Renal cortex interstitium (tissue), 15 donors: ENCODE data around the gene ZDBF2. TPM values are rescaled to one million over a fixed set of nuclear protein-coding genes. Genes with fewer than 3 reads are reported as not detected.
"Not testable (repeated sequence)": the region's sequence is repeated elsewhere in the genome, so short reads cannot be mapped to it uniquely, and the experiment has no call there.

Experiments
- DNase-seq, 11 donors: peaks; one replicate each; pipeline ENCODE4 v3.0.0-alpha.2; 2013; ENCODE audit warnings: low read depth in 9 of 11, low spot score in 4 of 11; ENCODE audit errors: extremely low read depth in 1 of 11
- long read RNA-seq, 16 experiments: transcript quantifications; one replicate each; lab custom pipeline, GENCODE V29; 2026
- polyA plus RNA-seq, 3 donors: library from polyadenylated mRNA; unstranded; fragments of 120-200 nt; gene quantifications; one replicate each; pipeline ENCODE4 v1.2.1, GENCODE V29; 2013; ENCODE audit not compliant: insufficient read length in 3 of 3

Gene ZDBF2
- polyA plus RNA-seq: 10 to 100 TPM in 2 of 3 donors, 1 to 10 TPM in 1; 8.7 to 17.3 (median 11.7) TPM
- long read RNA-seq, donor 1: 0 reads
- long read RNA-seq, donor 2: 0 reads
- long read RNA-seq, donor 3, full-length matches to known transcripts: 1 of 1 reads
- long read RNA-seq, donor 3, partial matches to known transcripts: 0 of 1 reads
- long read RNA-seq, donor 3, other reads (novel, unspliced or antisense): 0 of 1 reads
- long read RNA-seq, donor 4: 0 reads
- long read RNA-seq, donor 5: 0 reads
- long read RNA-seq, donor 6: 0 reads
- long read RNA-seq, donor 7: 0 reads
- long read RNA-seq, donor 8: 0 reads
- long read RNA-seq, donor 9: 0 reads
- long read RNA-seq, donor 10, full-length matches to known transcripts: 1 of 1 reads
- long read RNA-seq, donor 10, partial matches to known transcripts: 0 of 1 reads
- long read RNA-seq, donor 10, other reads (novel, unspliced or antisense): 0 of 1 reads
- long read RNA-seq, donor 11: 0 reads
- long read RNA-seq, donor 12: 0 reads
- long read RNA-seq, donor 13, full-length matches to known transcripts: 1 of 1 reads
- long read RNA-seq, donor 13, partial matches to known transcripts: 0 of 1 reads
- long read RNA-seq, donor 13, other reads (novel, unspliced or antisense): 0 of 1 reads
- long read RNA-seq, donor 14: 0 reads
- long read RNA-seq, donor 15: 0 reads
- long read RNA-seq, donor 16, full-length matches to known transcripts: 1 of 1 reads
- long read RNA-seq, donor 16, partial matches to known transcripts: 0 of 1 reads
- long read RNA-seq, donor 16, other reads (novel, unspliced or antisense): 0 of 1 reads

DNA sequence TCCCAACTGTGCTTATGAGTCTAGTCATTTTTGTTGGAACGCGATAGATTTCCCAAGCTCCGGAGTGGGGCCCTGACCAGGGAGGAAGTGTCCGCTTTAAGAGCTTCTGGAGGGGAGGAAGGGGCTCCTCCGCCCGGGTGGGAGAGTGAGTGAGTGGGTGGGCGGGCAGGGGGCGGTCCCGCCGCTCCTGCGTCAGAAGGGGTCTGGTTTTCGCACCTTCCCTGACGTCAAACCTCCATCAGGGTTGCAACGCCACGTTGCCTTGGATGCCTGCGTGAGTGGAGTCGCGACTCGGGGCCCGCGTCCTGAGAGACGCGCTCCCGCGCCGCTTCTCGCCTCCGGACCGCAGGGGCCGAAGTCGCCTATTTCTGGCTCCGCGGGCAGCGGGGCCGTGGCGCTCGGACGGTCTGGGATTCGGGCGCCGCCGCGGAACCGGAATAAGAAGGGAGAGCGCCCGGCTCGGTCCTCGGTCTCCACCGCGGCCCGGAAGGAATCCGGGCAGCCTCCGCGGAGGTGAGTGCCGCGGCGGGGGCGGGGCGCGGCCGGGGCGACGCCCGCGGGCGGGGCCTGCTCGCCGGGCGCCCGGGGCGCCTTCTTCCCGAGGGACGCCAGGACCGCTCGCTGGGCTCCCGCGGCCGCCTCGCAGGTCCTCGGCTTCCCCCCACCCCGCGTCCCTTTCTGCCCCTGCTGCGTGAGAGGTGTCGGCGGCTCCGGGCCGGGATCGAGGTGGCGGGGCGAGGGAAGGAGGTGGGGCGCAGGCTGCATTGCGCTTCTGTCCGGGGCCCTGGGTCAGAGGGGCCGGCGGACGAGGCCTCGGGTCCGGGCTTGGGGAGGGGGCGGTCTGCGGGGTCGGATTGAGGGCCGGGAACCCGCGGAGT is at the start of gene ZDBF2:
TSS of gene ZDBF2 (plus strand) at position 230 of the 878 bp plus-strand sequence. CDS start 7,187 bp downstream, outside the sequence.
- DNase-seq: peak in 10 of 11 donors; percentile 44 to 73 (median 63)

DNA sequence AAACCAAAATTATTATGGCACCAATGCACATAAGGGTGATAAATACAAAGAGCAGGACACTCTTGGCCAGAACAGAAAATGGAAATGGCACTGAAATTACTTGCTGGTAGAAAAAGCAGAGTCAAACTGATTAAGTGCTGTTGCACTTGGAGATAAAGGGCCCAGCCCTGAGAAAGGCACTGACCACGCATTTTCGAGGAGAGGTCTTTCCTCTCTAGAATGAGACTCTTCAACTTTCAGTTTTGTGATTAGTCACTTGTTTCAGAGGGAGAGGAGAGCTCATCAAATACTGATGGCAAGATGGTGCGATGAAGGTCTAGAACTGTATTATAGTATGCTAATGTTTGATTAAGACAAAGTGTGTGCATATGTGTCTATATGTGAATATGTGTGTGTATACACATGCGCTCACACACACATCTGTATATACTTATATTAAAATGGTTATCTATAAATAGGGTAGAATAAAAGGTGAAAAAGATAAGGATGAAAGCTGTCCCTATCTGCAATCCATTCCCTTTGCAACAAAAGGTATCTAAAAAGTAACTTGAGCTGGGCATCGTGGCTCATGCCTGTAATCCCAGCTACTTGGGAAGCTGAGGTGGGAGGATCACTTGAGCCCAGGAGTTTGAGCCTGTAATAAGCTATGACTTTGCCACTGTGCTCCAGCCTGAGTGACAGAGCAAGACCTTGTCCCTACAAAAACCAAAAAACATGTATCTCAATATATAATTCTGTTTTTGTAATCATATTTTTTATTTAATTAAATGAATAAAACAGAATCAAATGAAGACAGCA is 48.8 kb upstream of the ZDBF2 start:
- DNase-seq: no peak

GRCh38 chr2:206228636-206229035 is 45.8 kb upstream of the ZDBF2 start:
- not testable (repeated sequence) for DNase-seq

- no peak for DNase-seq
These were observed 44.8 kb upstream of the ZDBF2 start for GRCh38 chr2:206229642-206230041.

DNA sequence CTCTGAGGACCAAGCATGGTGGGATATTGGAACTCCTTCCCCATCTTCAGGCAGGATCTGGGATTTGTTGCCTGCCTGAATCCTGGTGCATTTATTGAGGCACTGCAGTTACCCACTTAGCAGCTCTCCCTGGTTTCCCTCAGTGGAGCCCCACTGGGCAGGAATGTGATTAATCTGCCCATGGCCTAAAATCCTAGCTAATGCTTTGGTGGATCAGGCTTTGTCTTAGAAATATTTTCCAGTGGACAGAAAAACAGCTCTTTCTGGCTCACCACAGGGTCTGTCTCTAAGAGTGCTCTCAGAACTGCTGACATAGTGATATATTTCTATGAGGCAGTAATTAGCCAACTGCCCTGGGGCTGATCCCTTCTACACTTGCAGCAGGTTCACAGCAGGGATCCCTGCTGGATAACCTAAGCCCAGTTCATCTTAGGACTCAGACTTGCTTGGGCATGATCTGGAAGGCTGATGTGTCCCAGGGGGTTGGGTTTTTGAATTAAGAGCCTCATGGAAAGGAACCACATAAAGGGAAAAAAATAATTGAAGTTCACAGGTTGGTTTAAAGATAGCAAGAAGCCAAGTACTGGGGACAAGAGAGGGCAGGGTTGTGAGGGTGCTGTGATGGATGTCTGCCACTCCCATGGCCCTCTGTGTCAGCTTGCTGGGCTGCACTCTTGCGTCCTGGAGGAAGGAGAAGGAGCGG is 44.3 kb upstream of the ZDBF2 start:
- no peak for DNase-seq

DNA sequence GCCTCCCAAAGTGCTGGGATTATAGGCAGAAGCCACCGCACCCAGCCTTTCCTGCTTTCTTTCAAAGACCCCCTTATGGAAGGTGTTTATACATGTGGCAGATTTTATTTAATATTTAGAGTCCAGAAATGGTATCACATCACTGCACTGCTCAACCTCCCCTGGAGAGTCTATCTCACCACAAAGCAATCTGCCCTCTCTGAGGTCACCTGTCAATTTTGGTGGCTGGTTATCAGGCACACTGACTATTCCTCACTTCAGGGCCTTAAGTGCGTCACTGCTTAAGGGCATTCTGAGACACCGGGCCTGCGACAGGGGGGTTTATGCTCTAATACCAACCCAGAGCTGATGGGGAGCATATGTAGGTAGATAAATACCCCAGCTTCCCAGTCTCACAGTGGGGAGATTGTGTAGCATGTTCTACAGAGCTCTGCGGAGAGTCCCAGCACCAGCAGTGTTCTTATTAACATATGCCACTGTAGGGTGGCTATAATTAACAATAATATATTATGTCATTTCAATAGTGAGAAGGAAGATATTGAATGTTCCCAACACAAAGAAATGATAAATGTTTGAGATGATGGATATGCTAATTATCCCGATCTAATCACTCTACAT is 42.7 kb upstream of the ZDBF2 start:
- DNase-seq: no peak

- no peak for DNase-seq
These were observed 42.0 kb upstream of the ZDBF2 start for GRCh38 chr2:206232287-206233035.

DNA sequence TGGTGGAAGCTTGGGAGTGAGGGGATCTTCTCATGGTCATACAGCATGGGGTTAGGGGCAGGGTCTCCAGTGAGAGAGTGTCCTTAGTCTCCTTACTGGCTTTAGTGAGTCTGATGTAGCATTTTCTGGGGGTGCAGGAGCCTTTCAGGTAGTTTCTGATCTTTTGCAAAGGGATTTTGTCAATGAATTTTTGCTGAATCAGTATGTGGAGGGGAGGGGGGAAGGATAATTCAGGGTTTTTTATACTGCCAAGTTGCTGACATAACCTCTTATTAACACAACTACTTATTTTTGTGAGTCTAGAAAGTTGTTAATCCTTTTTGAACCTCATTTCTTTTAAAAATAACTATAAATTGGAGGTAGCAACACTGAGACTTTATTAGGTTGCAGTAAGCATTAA is 35.3 kb upstream of the ZDBF2 start:
- DNase-seq: no peak

GRCh38 chr2:206240327-206240726 is 34.1 kb upstream of the ZDBF2 start:
- DNase-seq: no peak

DNA sequence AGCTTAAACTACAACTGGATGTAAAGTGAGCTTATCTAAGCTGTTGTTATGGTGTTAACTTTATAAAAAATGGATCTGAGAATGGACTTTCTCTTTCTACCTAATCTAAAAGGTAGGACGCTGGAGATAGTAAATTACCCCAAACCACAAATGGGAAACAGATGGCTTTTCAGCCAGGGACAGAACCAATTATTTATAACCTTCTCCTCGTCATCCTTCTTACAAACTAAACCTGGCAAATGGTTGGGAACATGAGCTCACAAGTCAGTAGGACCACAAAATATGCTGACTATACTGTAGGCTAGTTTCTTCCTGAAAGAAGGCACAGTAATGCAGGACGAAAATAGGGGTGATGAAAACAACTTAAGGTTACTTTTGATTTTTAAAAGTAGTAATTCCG is 32.7 kb upstream of the ZDBF2 start:
- DNase-seq: no peak

GRCh38 chr2:206245265-206245672 is 29.2 kb upstream of the ZDBF2 start:
- DNase-seq: no peak

DNA sequence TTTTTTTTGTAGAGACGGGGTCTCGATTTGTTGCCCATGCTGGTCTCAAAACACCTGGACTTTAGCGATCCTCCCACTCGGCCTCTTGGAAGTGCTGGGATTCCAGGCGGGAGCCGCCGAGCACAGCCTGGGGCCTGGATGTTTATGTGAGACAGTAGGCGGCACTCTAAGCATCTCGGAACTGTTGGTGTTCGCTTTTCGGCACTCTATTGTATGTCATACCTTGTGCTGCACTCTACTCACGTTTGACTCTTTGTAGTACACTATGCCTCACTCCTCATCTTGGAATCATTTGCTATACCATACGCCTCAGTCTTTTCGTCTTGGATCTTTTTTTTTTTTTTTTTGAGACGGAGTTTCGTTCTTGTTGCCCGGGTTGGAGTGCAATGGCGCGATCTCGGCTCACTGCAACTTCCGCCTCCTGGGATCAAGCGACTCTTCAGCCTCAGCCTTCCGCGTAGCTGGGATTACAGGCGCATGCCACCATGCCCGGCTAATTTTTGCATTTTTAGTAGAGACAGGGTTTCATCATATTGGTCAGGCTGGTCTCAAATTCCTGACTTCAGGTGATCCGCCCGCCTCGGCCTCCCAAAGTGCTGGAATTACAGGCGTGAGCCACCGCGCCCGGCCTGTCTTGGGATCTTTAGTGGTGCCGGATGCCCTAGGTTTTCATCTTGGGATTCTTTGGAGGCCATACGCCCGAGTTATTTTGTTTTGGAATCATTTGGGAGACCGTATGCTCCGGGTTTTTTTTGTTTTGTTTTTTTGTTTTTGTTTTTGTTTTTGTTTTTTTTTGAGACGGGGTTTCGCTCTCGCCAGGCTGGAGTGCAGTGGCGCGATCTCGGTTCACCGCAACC is 24.2 kb upstream of the ZDBF2 start:
- no peak for DNase-seq

DNA sequence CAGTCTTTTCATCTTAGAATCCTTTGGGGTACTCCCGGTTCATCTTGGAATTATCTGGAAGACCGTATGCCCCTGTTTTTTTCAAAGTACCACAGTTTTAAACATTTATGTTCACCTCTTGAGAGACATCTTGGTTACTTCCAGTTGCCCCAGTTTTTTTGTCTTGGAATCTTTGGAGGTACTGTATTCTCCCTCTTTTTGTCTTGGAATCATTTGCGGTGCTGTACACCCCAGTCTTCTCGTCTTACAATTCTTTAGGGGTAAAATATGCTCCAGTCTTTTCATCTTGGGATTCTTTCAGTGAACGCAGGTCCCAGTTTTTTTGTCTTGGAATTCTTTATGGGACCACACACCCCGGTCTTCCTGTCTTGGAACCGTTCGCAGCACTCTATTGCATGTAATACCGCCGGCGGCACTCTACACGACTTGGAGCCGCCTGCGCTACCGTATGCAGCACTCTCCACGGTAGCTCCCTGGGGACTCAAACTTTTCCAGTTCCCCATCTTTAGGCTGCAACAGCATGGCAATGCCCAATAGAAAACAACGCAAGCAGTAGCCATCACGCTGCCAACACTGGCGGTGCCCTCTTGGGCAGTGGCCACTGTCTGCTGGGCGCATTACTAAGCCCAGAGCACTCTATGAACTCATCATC is 21.2 kb upstream of the ZDBF2 start:
- no peak for DNase-seq

- DNase-seq: no peak
These were observed 20.7 kb upstream of the ZDBF2 start for GRCh38 chr2:206253777-206254166.

- DNase-seq: no peak
These were observed 19.5 kb upstream of the ZDBF2 start for GRCh38 chr2:206255003-206255402.
